HepG2 (cell line): ENCODE data around the gene SERPINB10.

Experiments
- DRAP1 ChIP-seq: IDR thresholded peaks from 2 replicates; pipeline ENCODE4 v1.6.1; 2016; ENCODE audit warnings: missing genetic modification reagents, missing compliant biosample characterization
- ZNF354B ChIP-seq: sonication (generic); formaldehyde crosslinking; IDR thresholded peaks from 2 replicates; pipeline ENCODE4 v1.8.0; 2022; ENCODE audit warnings: mild to moderate bottlenecking, missing genetic modification reagents
- ZNF512 ChIP-seq: sonication (generic); formaldehyde crosslinking; IDR thresholded peaks from 2 replicates; pipeline ENCODE4 v1.4.0; 2020; ENCODE audit warnings: mild to moderate bottlenecking, missing genetic modification reagents

GRCh38 chr18:63936156-63936931 is 28.6 kb downstream of the SERPINB10 start:
- TF ChIP-seq DRAP1 (CRISPR knock-in tag), result no peak
- TF ChIP-seq ZNF512 (CRISPR knock-in tag), result no peak
- no peak for TF ChIP-seq ZNF354B (CRISPR knock-in tag)
